Esophagus muscularis mucosa (tissue), 4 donors: Measurements from ENCODE around the gene PICK1. TPM values are rescaled to one million over a fixed set of nuclear protein-coding genes. Genes with fewer than 3 reads are reported as not detected.

Source experiments
- DNase-seq: peaks from one replicate; pipeline ENCODE4 v3.0.0-alpha.2; 2017; ENCODE audit errors: extremely low spot score
- H3K27ac ChIP-seq, 4 donors: fragments of 200-600 bp; sonication (generic); replicated peaks in 1 of 4; 1 replicate in 3 of 4; 2 replicates in 1 of 4; pipeline ENCODE4 v1.5.1; 2016 to 2019; ENCODE audit warnings: mild to moderate bottlenecking in 1 of 4
- H3K27me3 ChIP-seq, 4 donors: fragments of 200-600 bp; sonication (generic); one replicate each; pipeline versions ENCODE4 v1.5.1 to v1.6.0; 2016 to 2019
- H3K36me3 ChIP-seq, 4 donors: fragments of 200-600 bp; sonication (generic); one replicate each; pipeline ENCODE4 v1.5.1; 2016 to 2019
- H3K4me1 ChIP-seq, 4 donors: fragments of 200-600 bp; sonication (generic); one replicate each; pipeline ENCODE4 v1.5.1; 2016 to 2019
- H3K4me3 ChIP-seq, 4 donors: fragments of 200-600 bp; sonication (generic); 1 replicate in 2 of 4; 2 replicates in 2 of 4; pipeline ENCODE4 v1.5.1; 2016 to 2019; ENCODE audit warnings: mild to moderate bottlenecking in 4 of 4, moderate library complexity in 1 of 4
- H3K9me3 ChIP-seq, 4 donors: fragments of 200-600 bp; sonication (generic); 1 replicate in 3 of 4; 2 replicates in 1 of 4; pipeline ENCODE4 v1.5.1; 2016 to 2019
- EP300 ChIP-seq: sonication (generic); formaldehyde crosslinking; IDR thresholded peaks from one replicate; pipeline ENCODE4 v1.6.1; 2017; ENCODE audit warnings: antibody characterized with exemption
- POLR2A ChIP-seq: fragments of 450-650 bp; IDR thresholded peaks from one replicate; pipeline ENCODE4 v1.6.1; 2017; ENCODE audit warnings: antibody characterized with exemption, moderate library complexity, mild to moderate bottlenecking, low read depth
- POLR2AphosphoS5 ChIP-seq, 2 donors: sonication (generic); formaldehyde crosslinking; IDR thresholded peaks; one replicate each; pipeline ENCODE4 v1.6.1; 2017; ENCODE audit warnings: antibody characterized with exemption in 2 of 2
- WGBS: methylation state at CpG from one replicate; pipeline ENCODE4 v1.1.5; 2018; 5-methylcytosine and 5-hydroxymethylcytosine counted together
- intact Hi-C: fragments of 100-400 bp; cut with DNase I; formaldehyde crosslinking; loops from one replicate; pipeline ENCODE4 v1.15.1; 2023
- total RNA-seq, 4 donors: library from RNA; depleted of rRNA; stranded (reverse); fragments of >200 nt; gene quantifications; one replicate each; pipeline versions ENCODE4 v1.1.0 to v1.2.1, GENCODE V29; 2016
- TF ChIP-seq, protein P1 (sequence below), 3 experiments: fragments of 200-600 bp in 2 of 3; fragments of 450-650 bp in 1 of 3; sonication (generic) in 2 of 3; IDR thresholded peaks; one replicate each; pipeline ENCODE4 v1.5.1; 2017 to 2019; ENCODE audit warnings: antibody characterized with exemption in 3 of 3, mild to moderate bottlenecking in 2 of 3, moderate library complexity in 1 of 3

Gene PICK1
- total RNA-seq, 4 donors from 2014 or later, result 23.3 to 36.1 (median 31.1) TPM

DNA sequence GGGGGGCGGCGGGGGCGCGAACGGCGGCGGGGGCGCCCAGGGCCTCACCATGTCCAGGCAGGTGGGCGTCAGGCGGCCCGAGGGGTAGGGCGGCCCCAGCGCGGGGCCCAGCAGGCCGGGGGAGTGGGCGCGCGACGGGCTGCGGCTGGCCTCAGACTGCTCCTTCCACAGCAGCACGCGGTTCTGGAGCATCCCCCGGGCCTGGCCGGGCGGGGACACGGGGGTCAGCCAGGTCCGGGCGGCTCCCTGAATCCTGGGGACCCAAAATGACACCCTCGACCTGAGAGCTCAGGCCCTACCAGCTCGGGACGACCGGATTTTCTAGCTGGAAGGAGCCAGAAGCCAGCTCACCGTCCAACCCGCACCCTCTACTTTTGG lies 32.3 kb downstream of the PICK1 start:
- WGBS, result 35% methylated on average over 20 of the region's 34 CpGs
- peaks cover 0 to 14% (median 0%) of the 10 kb centered on the region in 4 donors for H3K36me3 ChIP-seq
- H3K27me3 ChIP-seq, result peaks cover 0 to 37% (median 10%) of the 10 kb centered on the region in 4 donors
- no peaks in the 10 kb centered on the region for H3K9me3 ChIP-seq
- H3K4me3 ChIP-seq, result peak overlapping the region; percentile 38 to 45 (median 42)
- intact Hi-C loops, result no loop called here
- peaks cover 6 to 19% (median 14%) of the 10 kb centered on the region in 4 donors for H3K4me1 ChIP-seq
- DNase-seq, result no peak
- TF ChIP-seq EP300, result no peak
- TF ChIP-seq POLR2A, result no peak
- TF ChIP-seq, protein P1, sequence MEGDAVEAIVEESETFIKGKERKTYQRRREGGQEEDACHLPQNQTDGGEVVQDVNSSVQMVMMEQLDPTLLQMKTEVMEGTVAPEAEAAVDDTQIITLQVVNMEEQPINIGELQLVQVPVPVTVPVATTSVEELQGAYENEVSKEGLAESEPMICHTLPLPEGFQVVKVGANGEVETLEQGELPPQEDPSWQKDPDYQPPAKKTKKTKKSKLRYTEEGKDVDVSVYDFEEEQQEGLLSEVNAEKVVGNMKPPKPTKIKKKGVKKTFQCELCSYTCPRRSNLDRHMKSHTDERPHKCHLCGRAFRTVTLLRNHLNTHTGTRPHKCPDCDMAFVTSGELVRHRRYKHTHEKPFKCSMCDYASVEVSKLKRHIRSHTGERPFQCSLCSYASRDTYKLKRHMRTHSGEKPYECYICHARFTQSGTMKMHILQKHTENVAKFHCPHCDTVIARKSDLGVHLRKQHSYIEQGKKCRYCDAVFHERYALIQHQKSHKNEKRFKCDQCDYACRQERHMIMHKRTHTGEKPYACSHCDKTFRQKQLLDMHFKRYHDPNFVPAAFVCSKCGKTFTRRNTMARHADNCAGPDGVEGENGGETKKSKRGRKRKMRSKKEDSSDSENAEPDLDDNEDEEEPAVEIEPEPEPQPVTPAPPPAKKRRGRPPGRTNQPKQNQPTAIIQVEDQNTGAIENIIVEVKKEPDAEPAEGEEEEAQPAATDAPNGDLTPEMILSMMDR (IDR thresholded peaks at IDR 0.05), result no peak
- H3K27ac ChIP-seq, result no peak overlapping the region

DNA sequence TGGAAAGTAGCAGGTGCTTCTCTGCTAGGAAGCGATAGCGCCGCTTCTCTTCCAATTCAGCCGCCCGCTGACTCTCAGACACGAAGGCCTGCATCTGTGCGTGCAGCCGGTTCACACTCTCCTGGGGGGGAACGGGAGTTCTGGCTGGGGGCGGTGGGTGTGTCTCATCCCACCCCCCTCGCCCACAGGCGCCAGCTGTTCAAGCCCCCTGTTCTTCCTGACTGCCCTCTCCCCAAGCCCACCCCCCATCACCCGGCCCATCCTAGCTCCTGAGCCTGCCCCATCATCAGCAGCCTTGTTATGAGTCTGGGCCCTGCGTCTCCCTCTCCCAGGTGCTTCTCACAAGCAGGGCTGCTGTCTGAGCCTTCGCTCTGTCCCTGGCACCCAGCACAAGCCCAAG lies 39.9 kb downstream of the PICK1 start:
- WGBS, result 73% methylated on average over 13 of the region's 15 CpGs
- Histone ChIP-seq H3K4me3 (no peak overlapping the region), H3K27me3 (peaks cover 0 to 6% (median 0%) of the 10 kb centered on the region in 4 donors), H3K36me3 (no peaks in the 10 kb centered on the region), H3K4me1 (peaks cover 0 to 14% (median 13%) of the 10 kb centered on the region in 4 donors), H3K27ac (no peak overlapping the region), H3K9me3 (no peaks in the 10 kb centered on the region)
- intact Hi-C loops, result no loop called here
- DNase-seq, result no peak
- TF ChIP-seq POLR2AphosphoS5 (IDR thresholded peaks at IDR 0.05), result no peak
- TF ChIP-seq, protein P1 (IDR thresholded peaks at IDR 0.05), result no peak
- TF ChIP-seq EP300, result no peak
- no peak for TF ChIP-seq POLR2A

DNA sequence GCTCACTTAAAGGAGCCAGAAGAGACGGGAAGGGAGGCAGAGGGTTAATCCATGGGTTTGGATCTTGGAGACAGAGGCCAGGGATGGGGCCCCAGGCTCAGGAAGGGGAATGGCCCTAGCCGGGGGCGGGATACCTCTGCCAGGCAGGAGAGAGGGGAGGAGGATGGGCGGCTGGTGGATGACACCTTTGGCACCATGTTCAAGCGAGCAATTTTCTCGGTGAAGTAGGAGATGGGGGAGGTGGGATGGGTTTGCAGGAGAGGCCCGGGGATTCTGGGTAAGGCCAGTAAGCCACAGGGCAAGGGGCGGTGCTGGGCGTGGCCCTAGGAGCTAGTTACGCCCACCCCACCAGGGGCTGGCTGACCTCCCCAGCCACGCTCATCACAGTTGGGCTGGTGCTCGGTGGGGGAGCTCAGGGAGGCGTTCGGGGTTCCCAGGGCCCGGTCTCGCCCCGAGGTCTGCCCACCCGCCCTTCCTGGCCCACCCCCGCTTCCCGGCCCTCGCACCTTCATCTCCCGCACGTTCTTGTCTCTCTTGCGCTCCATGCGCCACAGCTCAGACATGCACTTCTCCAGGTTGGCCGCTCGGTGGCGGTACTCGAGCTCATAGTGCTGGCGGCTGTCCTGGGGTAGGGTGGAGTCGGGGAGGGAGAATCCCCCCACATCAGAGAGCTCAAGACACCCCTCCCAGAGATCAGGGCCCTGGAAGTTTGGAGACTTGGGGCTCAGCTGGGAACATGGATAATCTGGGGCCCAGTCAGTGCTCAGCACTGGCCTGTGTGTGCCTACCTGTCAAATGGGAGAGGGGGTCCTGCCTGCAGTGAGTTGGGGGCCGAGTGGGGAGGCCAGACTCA lies 40.6 kb downstream of the PICK1 start:
- DNase-seq, result no peak
- Histone ChIP-seq H3K4me1 (peaks cover 0 to 14% (median 13%) of the 10 kb centered on the region in 4 donors), H3K27me3 (peaks cover 0 to 6% (median 0%) of the 10 kb centered on the region in 4 donors), H3K36me3 (no peaks in the 10 kb centered on the region), H3K4me3 (no peak overlapping the region), H3K27ac (no peak overlapping the region), H3K9me3 (no peaks in the 10 kb centered on the region)
- intact Hi-C loops, result no loop called here
- TF ChIP-seq, protein P1 (IDR thresholded peaks at IDR 0.05), result peak in 1 of 3 experiments; percentile 25
- TF ChIP-seq POLR2AphosphoS5 (IDR thresholded peaks at IDR 0.05) (no peak), EP300 (no peak)
- WGBS, result 41% methylated on average over 28 of the region's 32 CpGs

DNA sequence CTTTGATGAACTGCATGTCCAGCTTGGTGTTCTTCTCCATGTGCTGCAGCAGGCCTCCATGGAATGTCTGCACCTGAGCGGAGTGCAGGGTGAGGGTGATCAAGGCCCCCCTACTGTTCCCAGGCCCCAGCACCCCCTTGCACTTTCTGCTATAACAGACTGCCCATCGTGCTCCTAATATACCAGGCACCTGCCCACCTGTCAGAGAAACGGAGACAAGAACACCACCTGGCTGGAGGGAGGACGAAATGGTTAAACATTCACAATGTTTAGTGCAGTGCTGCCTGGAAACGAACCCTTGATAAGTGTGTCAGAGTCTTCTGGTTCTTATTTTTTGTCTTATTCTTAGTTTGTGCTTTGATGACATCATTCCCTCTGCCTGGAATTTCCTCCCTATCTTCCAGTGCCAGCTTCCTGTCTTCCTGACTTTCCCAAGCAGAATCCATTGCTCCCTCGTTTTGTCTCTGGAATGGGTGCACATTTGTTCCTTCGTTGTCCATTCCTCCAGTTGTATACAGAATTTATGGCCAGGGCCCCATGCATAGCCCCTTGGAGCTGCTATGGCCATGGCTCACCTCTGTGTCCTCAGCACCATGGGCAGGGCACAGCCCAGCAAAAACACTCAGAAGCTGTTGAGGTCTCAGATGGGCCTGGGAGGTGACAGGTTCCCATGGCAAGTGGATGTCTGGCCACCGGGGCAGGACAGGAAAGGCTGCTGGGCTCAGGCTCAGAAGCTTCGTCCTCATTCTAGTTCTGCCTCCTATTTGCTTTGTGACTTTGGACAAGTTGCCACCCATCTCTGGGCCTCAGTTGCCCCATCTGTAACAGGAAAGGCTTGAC lies 41.4 kb downstream of the PICK1 start:
- peaks cover 0 to 14% (median 13%) of the 10 kb centered on the region in 4 donors for H3K4me1 ChIP-seq
- peaks cover 0 to 6% (median 0%) of the 10 kb centered on the region in 4 donors for H3K27me3 ChIP-seq
- no peaks in the 10 kb centered on the region for H3K36me3 ChIP-seq
- no peak for TF ChIP-seq POLR2A
- no peak for TF ChIP-seq EP300
- TF ChIP-seq, protein P1 (IDR thresholded peaks at IDR 0.05), result no peak
- no peak for TF ChIP-seq POLR2AphosphoS5 (IDR thresholded peaks at IDR 0.05)
- no peaks in the 10 kb centered on the region for H3K9me3 ChIP-seq
- 56% methylated on average over 7 of the region's 9 CpGs for WGBS
- no peak overlapping the region for H3K4me3 ChIP-seq
- no peak overlapping the region for H3K27ac ChIP-seq
- no peak for DNase-seq
- intact Hi-C loops, result no loop called here
